Heart left ventricle (tissue), 16 donors: ENCODE data around the gene MAGEA4. TPM values are rescaled to one million over a fixed set of nuclear protein-coding genes. Genes with fewer than 3 reads are reported as not detected.
A peak's percentile ranks its signal among the peaks of the same experiment; 100 is the strongest.

Experiments
- ATAC-seq, 4 donors: fragments of 200-7000 bp; cut with Tn5 transposase; one replicate each; pipeline ENCODE4 v1.9.1; 2020 to 2022; ENCODE audit warnings: moderate library complexity in 4 of 4, mild to moderate bottlenecking in 3 of 4, moderate number of reproducible peaks in 1 of 4
- DNase-seq, 5 donors: peaks; one replicate each; pipeline ENCODE4 v3.0.0-alpha.2; 2020
- H3K27ac ChIP-seq, 12 donors: fragments of 200-600 bp; sonication (generic) in 4 of 12; one replicate each; pipeline versions ENCODE4 v1.5.0 to v1.8.0; 2016 to 2022; ENCODE audit warnings: mild to moderate bottlenecking in 2 of 12
- H3K27me3 ChIP-seq, 9 donors: fragments of 200-600 bp; sonication (generic) in 2 of 9; one replicate each; pipeline versions ENCODE4 v1.5.1 to v1.8.0; 2016 to 2022; ENCODE audit warnings: mild to moderate bottlenecking in 3 of 9
- H3K36me3 ChIP-seq, 9 donors: fragments of 200-600 bp; sonication (generic) in 2 of 9; one replicate each; pipeline versions ENCODE4 v1.5.0 to v1.8.0; 2018 to 2022; ENCODE audit warnings: mild to moderate bottlenecking in 2 of 9
- H3K4me1 ChIP-seq, 12 donors: fragments of 200-600 bp; sonication (generic) in 4 of 12; one replicate each; pipeline versions ENCODE4 v1.5.0 to v1.8.0; 2016 to 2022; ENCODE audit warnings: mild to moderate bottlenecking in 3 of 12
- H3K4me3 ChIP-seq, 12 donors: fragments of 200-600 bp; sonication (generic) in 4 of 12; one replicate each; pipeline versions ENCODE4 v1.5.0 to v1.8.0; 2017 to 2022; ENCODE audit warnings: mild to moderate bottlenecking in 9 of 12, moderate library complexity in 4 of 12
- H3K9me3 ChIP-seq, 12 donors: fragments of 200-600 bp; sonication (generic) in 4 of 12; one replicate each; pipeline versions ENCODE4 v1.5.0 to v1.8.0; 2016 to 2022; ENCODE audit warnings: mild to moderate bottlenecking in 1 of 12
- CTCF ChIP-seq, 12 donors: fragments of 200-600 bp; sonication (generic) in 4 of 12; IDR thresholded peaks; one replicate each; pipeline versions ENCODE4 v1.5.0 to v1.8.0; 2018 to 2022; ENCODE audit warnings: antibody characterized with exemption in 12 of 12, mild to moderate bottlenecking in 5 of 12
- POLR2A ChIP-seq, 2 donors: fragments of 450-650 bp; IDR thresholded peaks; one replicate each; pipeline ENCODE4 v1.6.1; 2017; ENCODE audit warnings: antibody characterized with exemption in 2 of 2, mild to moderate bottlenecking in 2 of 2, moderate library complexity in 2 of 2
- WGBS, 4 donors: extraction: QIAGEN DNeasy Blood & Tissue Kit in 2 of 4; methylation state at CpG; one replicate each; pipeline versions ENCODE4 v1.1.5 to v1.1.7; 2013 to 2018; 5-methylcytosine and 5-hydroxymethylcytosine counted together
- intact Hi-C, 10 donors: fragments of 100-400 bp; cut with DNase I; formaldehyde crosslinking; loops; one replicate each; pipeline versions ENCODE4 v1.11.1 to v1.14.2; 2022
- polyA plus RNA-seq, 2 donors: library from polyadenylated mRNA; stranded (reverse); fragments of 200-250 nt; gene quantifications; one replicate each; pipeline ENCODE4 v1.2.3, GENCODE V29; 2013
- total RNA-seq, 9 donors: library from RNA; depleted of rRNA in 2 of 9; stranded (reverse); fragments of >200 nt in 2 of 9; fragmentation: NEBNext Ultra II Directional in 3 of 9; extraction: Animal tissue kit (Norgen Biotek cat#: 25700) in 3 of 9; gene quantifications; one replicate each; pipeline versions ENCODE4 v1.1.0 to v1.2.4, GENCODE V29; 2016 to 2023
- donor health status: ischemic (EF 13 %, LVEDD 7.1; RV severe dilation, severe dysfunction).
- donor health status: healthy with polysubstance abuse.
- donor health status: DM: no; HTN: yes; CAD: no.
- donor health status: DM: no; HTN: no; CAD: no.
- donor health status: ischemic (EF 25% LVEDD 6.9; RV normal size, moderate dysfunction).
- donor health status: ischemic (EF 25% LVEDD 5.7; RV mildly dilated, moderate dysfunction).
- donor health status: healthy.
- donor health status: DM: yes; HTN: yes; CAD: no.
- donor health status: ischemic (EF 35%, LVEDD 5.7; RV mildly dilated, moderate dysfunction).
- donor health status: nonischemic (EF 11% LVEDD 7.7; RV severe dilation, severe dysfunction).
- donor health status: DM: yes; HTN: yes; CAD: no.
- donor health status: PGD.
- donor health status: ischemic (EF 29% LVEDD 5.4; RV normal size, mild dysfunction).
- donor health status: nonischemic (EF 23%, LVEDD 6.1; RV moderate dilation, normal function).

MAGEA4 gene
- total and polyA plus RNA-seq, 11 donors = not detected

- H3K4me3 ChIP-seq = no peak overlapping the region
- WGBS, 4 donors = 45 to 62% (median 53%) methylated on average over 5 of the region's 5 CpGs
- intact Hi-C loops = no loop called here
- H3K4me1 ChIP-seq = no peaks in the 10 kb centered on the region
- DNase-seq (peak in 1 of 5 donors; percentile 34), ATAC-seq (peak in 1 of 4 donors; percentile 50)
- no peaks in the 10 kb centered on the region for H3K9me3 ChIP-seq
- H3K27ac ChIP-seq = no peak overlapping the region
- no peak for TF ChIP-seq POLR2A (IDR thresholded peaks at IDR 0.05)
- TF ChIP-seq CTCF (IDR thresholded peaks at IDR 0.05) = no peak
- no peaks in the 10 kb centered on the region for H3K36me3 ChIP-seq
- H3K27me3 ChIP-seq = no peaks in the 10 kb centered on the region
These were observed 37.2 kb upstream of the MAGEA4 start for GRCh38 chrX:151875270-151876026.

DNA sequence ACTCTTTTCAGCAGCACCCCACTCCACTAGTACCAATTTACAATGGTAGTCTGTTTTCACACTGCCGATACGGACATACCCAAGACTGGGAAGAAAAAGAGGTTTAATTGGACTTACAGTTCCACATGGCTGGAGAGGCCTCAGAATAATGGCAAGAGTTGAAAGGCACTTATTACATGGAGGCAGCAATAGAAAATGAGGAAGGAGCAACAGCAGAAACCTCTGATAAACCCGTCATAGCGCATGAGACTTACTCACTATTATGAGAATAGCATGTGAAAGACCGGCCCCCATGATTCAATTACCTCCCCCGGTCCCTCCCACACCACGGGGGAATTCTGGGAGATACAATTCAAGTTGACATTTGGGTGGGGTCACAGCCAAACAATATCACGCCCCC lies 34.1 kb upstream of the MAGEA4 start:
- intact Hi-C loops = no loop called here
- H3K27ac ChIP-seq = no peak overlapping the region
- 68 to 78% (median 69%) methylated on average over 8 of the region's 8 CpGs for WGBS, 4 donors
- H3K4me1 ChIP-seq = no peaks in the 10 kb centered on the region
- H3K4me3 ChIP-seq = no peak overlapping the region
- H3K27me3 ChIP-seq = no peaks in the 10 kb centered on the region
- no peaks in the 10 kb centered on the region for H3K36me3 ChIP-seq
- no peaks in the 10 kb centered on the region for H3K9me3 ChIP-seq
- ATAC-seq (no peak), DNase-seq (no peak)
- no peak for TF ChIP-seq POLR2A (IDR thresholded peaks at IDR 0.05)
- TF ChIP-seq CTCF (IDR thresholded peaks at IDR 0.05) = no peak

GRCh38 chrX:151879856-151880255 lies 32.8 kb upstream of the MAGEA4 start:
- Histone ChIP-seq H3K36me3 (no peaks in the 10 kb centered on the region), H3K4me1 (no peaks in the 10 kb centered on the region), H3K27me3 (no peaks in the 10 kb centered on the region), H3K4me3 (no peak overlapping the region), H3K9me3 (no peaks in the 10 kb centered on the region), H3K27ac (no peak overlapping the region)
- DNase-seq (no peak), ATAC-seq (no peak)
- intact Hi-C loops = no loop called here
- TF ChIP-seq CTCF (IDR thresholded peaks at IDR 0.05) (no peak), POLR2A (IDR thresholded peaks at IDR 0.05) (no peak)
- WGBS, 4 donors = 81 to 94% (median 86%) methylated on average over 4 of the region's 4 CpGs

- Histone ChIP-seq H3K27me3 (no peaks in the 10 kb centered on the region), H3K27ac (no peak overlapping the region), H3K4me3 (no peak overlapping the region), H3K36me3 (no peaks in the 10 kb centered on the region), H3K9me3 (no peaks in the 10 kb centered on the region), H3K4me1 (no peaks in the 10 kb centered on the region)
- DNase-seq = no peak
- intact Hi-C loops = no loop called here
- TF ChIP-seq CTCF (IDR thresholded peaks at IDR 0.05) (no peak), POLR2A (IDR thresholded peaks at IDR 0.05) (no peak)
- 44 to 87% (median 68%) methylated on average over 2 of the region's 2 CpGs for WGBS, 4 donors
- no peak for ATAC-seq
These were observed 31.8 kb upstream of the MAGEA4 start for GRCh38 chrX:151880895-151881294.
